Activated CD4-positive, alpha-beta T cell treated with anti-CD3 and anti-CD28 coated beads, Interleukin-2, amount 10 ng/mL, durations not matched to agents 24 days and 14 days (primary cell): ENCODE results near the gene PDIA4. TPM values are rescaled to one million over a fixed set of nuclear protein-coding genes. Genes with fewer than 3 reads are reported as not detected.
"Not testable (repeated sequence)": the region's sequence is repeated elsewhere in the genome, so short reads cannot be mapped to it uniquely, and the experiment has no call there.

Experiments
- DNase-seq: peaks from one replicate; pipeline ENCODE4 v3.0.0; 2022
- H3K27ac Mint-ChIP-seq: one replicate; pipeline ENCODE4 v1.8.0; 2022; ENCODE audit warnings: mild to moderate bottlenecking, mixed read lengths
- H3K27me3 Mint-ChIP-seq: one replicate; pipeline ENCODE4 v1.8.0; 2022; ENCODE audit warnings: mixed read lengths
- H3K36me3 Mint-ChIP-seq: one replicate; pipeline ENCODE4 v1.8.0; 2022; ENCODE audit warnings: low read depth, mild to moderate bottlenecking, mixed read lengths
- H3K4me1 Mint-ChIP-seq: one replicate; pipeline ENCODE4 v1.8.0; 2021; ENCODE audit warnings: mixed read lengths
- H3K4me3 Mint-ChIP-seq: one replicate; pipeline ENCODE4 v1.8.0; 2022; ENCODE audit warnings: mild to moderate bottlenecking, moderate library complexity, mixed read lengths
- H3K9me3 Mint-ChIP-seq: one replicate; pipeline ENCODE4 v1.8.0; 2021; ENCODE audit warnings: mixed read lengths
- intact Hi-C: fragments of 100-400 bp; cut with micrococcal nuclease; formaldehyde crosslinking; loops from one replicate; pipeline ENCODE4 v1.15.1; 2023
- total RNA-seq: library from RNA; stranded (reverse); gene quantifications from 2 replicates; pipeline ENCODE4 v1.2.3, GENCODE V29; 2022

PDIA4 gene
- total RNA-seq, 1 donor from 2014 or later: 138 TPM

DNA sequence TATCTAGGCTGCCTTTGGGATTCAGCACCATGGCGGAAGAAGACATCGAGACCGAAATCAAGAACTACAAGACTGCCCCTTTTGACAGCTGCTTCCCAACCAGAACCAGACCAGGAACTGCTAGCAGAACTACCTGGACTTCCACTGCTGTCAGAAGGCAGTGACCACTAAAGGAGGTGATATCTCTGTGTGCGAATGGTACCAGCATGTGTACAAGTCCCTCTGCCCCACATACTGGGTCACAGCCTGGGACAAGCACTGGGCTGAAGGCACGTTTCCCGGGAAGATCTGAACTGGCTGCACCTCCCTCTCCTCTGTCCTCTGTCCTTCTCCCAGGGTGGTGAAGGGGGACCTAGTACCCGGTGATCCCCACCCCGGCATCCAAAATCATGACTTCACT lies 25.6 kb upstream of the PDIA4 start:
- intact Hi-C loops: no loop called here
- Mint-ChIP-seq H3K4me1 (peaks cover 2% of the 10 kb centered on the region), H3K9me3 (no peaks in the 10 kb centered on the region), H3K4me3 (no peak overlapping the region), H3K27ac (no peak overlapping the region), H3K36me3 (no peaks in the 10 kb centered on the region), H3K27me3 (no peaks in the 10 kb centered on the region)
- DNase-seq: no peak

DNA sequence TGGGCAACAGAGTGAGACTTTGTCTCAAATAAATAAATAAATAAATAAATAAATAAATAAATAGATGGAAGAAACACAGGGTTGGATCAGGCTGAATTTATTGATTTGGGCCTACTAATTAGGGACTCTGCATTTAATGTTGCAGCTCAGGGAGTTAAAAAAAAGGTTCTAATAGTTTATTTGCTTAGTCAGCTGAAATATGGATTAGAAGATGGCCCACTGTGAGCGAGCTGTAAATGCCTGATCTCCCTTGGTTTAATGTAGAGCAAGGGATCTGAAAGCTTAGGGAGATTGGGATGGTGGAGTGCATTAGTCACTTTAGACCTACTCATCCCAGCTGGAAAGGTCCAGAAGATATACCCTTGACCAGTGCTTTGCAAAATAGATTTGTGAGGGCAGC lies 25.1 kb upstream of the PDIA4 start:
- Mint-ChIP-seq H3K36me3 (no peaks in the 10 kb centered on the region), H3K9me3 (no peaks in the 10 kb centered on the region), H3K27ac (no peak overlapping the region), H3K27me3 (no peaks in the 10 kb centered on the region), H3K4me3 (no peak overlapping the region), H3K4me1 (peaks cover 2% of the 10 kb centered on the region)
- no peak for DNase-seq
- intact Hi-C loops: no loop called here

DNA sequence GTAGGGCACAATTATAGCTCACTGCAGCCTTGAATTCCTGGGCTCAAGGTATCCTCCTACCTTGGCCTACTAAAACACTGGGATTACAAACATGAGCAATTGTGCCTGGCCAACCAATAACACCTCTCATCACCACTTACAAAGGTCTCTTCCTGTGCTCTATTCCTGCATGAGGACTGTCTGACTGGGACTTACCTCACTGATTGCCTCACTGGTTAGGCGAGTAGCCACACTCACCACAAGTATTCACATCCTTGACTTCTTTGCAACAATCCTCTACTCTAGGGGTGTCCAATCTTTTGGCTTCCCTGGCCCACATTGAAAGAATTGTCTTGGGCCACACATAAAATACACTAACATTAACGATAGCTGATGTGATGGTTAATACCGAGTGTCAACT lies 22.6 kb upstream of the PDIA4 start:
- intact Hi-C loops: no loop called here
- H3K27me3 Mint-ChIP-seq: no peaks in the 10 kb centered on the region
- H3K27ac Mint-ChIP-seq: no peak overlapping the region
- no peaks in the 10 kb centered on the region for H3K9me3 Mint-ChIP-seq
- DNase-seq: no peak
- peaks cover 2% of the 10 kb centered on the region for H3K4me1 Mint-ChIP-seq
- no peaks in the 10 kb centered on the region for H3K36me3 Mint-ChIP-seq
- no peak overlapping the region for H3K4me3 Mint-ChIP-seq

DNA sequence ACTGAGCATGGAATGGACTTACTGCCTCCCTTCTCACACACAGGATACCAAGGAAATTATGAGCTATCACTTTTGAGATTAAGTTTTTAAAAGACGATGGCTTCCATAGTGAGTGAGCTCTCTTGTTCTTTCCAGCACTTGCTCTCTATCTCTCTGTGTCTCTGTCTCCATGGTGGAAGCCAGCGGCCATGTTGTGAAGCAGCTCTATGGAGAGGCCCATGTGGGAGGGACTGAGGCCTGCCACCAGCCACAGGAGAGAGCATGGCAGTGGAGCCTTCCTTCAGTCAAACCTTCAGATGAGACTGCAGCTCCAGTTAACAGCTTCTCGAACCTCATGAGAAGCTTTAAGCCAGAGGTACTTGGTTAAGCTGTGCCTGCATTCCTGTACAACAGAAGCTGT lies 20.5 kb upstream of the PDIA4 start:
- H3K9me3 Mint-ChIP-seq: no peaks in the 10 kb centered on the region
- intact Hi-C loops: no loop called here
- no peak overlapping the region for H3K27ac Mint-ChIP-seq
- no peak for DNase-seq
- H3K4me3 Mint-ChIP-seq: no peak overlapping the region
- H3K4me1 Mint-ChIP-seq: peaks cover 2% of the 10 kb centered on the region
- H3K27me3 Mint-ChIP-seq: peaks cover 2% of the 10 kb centered on the region
- no peaks in the 10 kb centered on the region for H3K36me3 Mint-ChIP-seq

DNA sequence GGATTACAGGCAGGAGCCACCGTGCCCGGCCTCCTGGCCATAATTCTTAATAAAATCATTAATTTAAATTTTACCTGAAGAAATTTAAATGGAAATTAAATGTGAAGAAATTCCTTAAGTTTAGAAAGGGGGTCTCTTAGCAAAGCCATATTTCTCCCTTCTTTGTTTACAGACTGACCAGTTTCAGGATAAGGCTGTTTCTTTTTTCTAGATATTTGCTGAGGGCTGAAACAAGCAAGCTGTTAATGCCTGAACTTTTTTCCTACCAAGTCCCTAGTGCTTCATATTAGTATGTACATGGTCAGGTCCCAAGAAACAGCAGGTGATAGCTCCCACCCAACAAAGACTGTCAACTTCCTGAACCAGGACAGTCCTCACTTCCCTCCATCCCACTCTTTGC lies 18.1 kb upstream of the PDIA4 start:
- no peak for DNase-seq
- Mint-ChIP-seq H3K4me1 (peaks cover 2% of the 10 kb centered on the region), H3K27ac (no peak overlapping the region), H3K9me3 (no peaks in the 10 kb centered on the region), H3K27me3 (peaks cover 2% of the 10 kb centered on the region), H3K4me3 (no peak overlapping the region), H3K36me3 (no peaks in the 10 kb centered on the region)
- intact Hi-C loops: no loop called here

DNA sequence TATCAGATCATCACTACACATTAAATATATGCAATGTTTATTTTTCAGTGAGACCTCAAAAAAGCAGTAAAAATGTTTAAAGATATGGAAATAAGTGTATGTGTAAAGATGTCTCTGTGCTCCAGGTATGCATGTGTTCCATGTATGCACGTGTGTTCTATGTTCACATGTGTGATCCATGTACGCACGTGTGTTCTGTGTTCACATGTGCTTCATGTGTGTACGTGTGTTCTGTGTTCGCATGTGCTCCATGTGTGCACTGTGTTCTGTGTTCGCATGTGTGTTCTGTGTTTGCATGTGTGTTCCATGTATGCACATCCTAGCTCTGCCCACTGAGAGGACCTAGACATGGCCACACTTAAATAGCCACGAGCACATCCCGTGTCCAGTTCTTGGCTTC lies 15.6 kb upstream of the PDIA4 start:
- no peak for DNase-seq
- H3K9me3 Mint-ChIP-seq: no peaks in the 10 kb centered on the region
- H3K4me3 Mint-ChIP-seq: no peak overlapping the region
- H3K27ac Mint-ChIP-seq: no peak overlapping the region
- intact Hi-C loops: no loop called here
- H3K36me3 Mint-ChIP-seq: no peaks in the 10 kb centered on the region
- H3K27me3 Mint-ChIP-seq: peaks cover 2% of the 10 kb centered on the region
- H3K4me1 Mint-ChIP-seq: no peaks in the 10 kb centered on the region

DNA sequence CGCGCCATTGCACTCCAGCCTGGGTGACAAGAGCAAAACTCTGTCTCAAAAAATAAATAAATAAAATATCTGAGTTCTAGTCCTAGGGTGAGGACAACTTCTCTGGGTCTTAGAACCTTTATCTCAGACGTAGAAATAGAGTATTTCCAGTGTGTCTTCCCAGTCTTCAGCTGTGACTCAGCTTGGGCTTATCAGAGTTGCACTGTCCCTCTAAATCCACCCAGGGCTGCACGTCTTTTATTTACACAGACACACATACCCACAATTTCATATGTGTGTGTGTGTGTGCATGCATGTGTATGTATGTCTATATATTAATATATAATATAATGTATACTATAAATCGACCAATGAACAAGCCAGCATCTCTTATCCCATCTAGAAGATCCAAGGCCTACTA lies 13.0 kb upstream of the PDIA4 start:
- Mint-ChIP-seq H3K9me3 (peaks cover 7% of the 10 kb centered on the region), H3K27ac (no peak overlapping the region), H3K4me3 (no peak overlapping the region), H3K4me1 (no peaks in the 10 kb centered on the region), H3K36me3 (peaks cover 2% of the 10 kb centered on the region), H3K27me3 (peaks cover 2% of the 10 kb centered on the region)
- intact Hi-C loops: no loop called here
- DNase-seq: no peak

DNA sequence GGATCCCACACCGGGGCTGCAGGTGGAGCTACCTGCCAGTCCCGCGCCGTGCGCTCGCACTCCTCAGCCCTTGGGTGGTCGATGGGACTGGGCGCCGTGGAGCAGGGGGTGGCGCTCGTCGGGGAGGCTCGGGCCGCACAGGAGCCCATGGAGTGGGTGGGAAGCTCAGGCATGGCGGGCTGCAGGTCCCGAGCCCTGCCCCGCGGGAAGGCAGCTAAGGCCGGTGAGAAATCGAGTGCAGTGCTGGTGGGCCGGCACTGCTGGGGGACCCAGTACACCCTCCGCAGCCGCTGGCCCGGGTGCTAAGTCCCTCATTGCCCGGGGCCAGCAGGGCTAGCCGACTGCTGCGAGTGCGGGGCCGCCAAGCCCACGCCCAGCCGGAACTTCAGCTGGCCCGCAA lies 10.3 kb upstream of the PDIA4 start:
- H3K27me3 Mint-ChIP-seq, H3K27ac Mint-ChIP-seq, H3K36me3 Mint-ChIP-seq, DNase-seq, intact Hi-C loops, H3K4me3 Mint-ChIP-seq, H3K4me1 Mint-ChIP-seq: not testable (repeated sequence)
- H3K9me3 Mint-ChIP-seq: peaks cover 10% of the 10 kb centered on the region

DNA sequence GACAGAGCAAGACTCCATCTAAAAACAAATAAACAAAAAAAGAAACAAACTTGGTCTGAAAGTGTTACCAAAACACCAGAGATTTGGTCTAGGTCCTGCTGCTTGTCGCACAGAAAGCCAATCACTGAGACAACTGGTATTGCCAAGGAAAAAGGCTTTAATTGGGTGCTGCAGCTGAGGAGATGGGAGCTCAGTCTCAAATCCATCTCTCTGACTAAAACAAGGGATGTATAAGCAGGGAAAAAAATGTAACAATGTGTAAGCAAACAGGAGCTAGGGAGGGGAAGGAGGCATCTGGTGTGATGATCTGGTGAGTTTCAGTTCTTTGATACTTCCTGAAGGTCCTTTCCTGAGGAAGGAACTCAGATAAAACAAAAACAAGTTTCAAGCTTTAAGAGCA lies 8.4 kb upstream of the PDIA4 start:
- DNase-seq: no peak
- Mint-ChIP-seq H3K4me3 (no peak overlapping the region), H3K36me3 (peaks cover 2% of the 10 kb centered on the region), H3K9me3 (peaks cover 10% of the 10 kb centered on the region), H3K27me3 (peaks cover 3% of the 10 kb centered on the region), H3K27ac (no peak overlapping the region), H3K4me1 (no peaks in the 10 kb centered on the region)
- intact Hi-C loops: no loop called here

DNA sequence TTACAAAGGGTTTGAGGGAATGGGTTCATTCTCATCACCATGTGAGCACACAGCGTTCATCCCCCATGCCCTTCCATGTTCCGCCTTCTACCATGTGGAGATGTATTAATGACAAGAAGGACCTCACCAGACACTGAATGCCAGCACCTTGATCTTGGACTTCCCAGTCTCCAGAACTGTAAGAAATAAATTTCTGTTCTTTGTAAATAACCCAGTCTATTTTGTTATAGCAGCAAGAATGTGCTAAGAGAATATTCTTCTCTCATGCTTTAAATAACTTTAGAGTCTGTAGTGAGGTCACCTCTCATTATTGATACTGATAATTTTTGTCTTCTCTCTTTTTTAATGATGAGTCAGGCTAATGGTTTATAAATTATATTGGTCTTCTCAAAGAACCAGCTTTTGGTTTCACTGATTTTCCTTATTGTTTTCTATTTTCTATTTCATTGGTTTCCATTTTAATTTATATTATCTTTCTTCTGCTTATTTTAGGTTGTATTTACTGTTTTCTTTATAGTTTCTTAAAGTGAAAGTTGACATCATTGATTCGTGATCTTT lies 3.1 kb upstream of the PDIA4 start:
- Mint-ChIP-seq H3K9me3 (peaks cover 4% of the 10 kb centered on the region), H3K27ac (no peak overlapping the region)
- intact Hi-C loops: no loop called here

DNA sequence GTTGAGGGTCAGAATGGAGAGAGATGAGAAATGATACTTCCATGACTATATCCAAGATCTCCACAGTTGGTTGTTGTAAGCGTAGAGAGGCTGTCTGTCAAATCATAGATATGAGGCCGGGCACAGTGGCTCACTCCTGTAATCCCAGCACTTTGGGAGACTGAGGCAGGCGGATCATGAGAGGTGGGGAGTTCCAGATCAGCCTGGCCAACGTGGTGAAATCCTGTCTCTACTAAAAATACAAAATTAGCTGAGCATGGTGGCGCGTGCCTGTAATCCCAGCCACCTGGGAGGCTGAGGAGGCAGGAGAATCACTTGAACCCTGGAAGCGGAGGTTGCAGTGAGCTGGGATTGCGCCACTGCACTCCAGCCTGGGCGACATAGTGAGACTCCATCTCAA lies 2.1 kb upstream of the PDIA4 start:
- H3K4me3 Mint-ChIP-seq, H3K27ac Mint-ChIP-seq, DNase-seq, H3K36me3 Mint-ChIP-seq, H3K27me3 Mint-ChIP-seq, intact Hi-C loops, H3K9me3 Mint-ChIP-seq: not testable (repeated sequence)
- H3K4me1 Mint-ChIP-seq: peaks cover 24% of the 10 kb centered on the region

More for the DNA sequence above, 3.1 kb upstream of the PDIA4 start:
- Mint-ChIP-seq H3K27me3 (peaks cover 6% of the 10 kb centered on the region), H3K36me3 (no peaks in the 10 kb centered on the region), H3K4me3 (no peak overlapping the region), H3K4me1 (peaks cover 14% of the 10 kb centered on the region)
- no peak for DNase-seq

DNA sequence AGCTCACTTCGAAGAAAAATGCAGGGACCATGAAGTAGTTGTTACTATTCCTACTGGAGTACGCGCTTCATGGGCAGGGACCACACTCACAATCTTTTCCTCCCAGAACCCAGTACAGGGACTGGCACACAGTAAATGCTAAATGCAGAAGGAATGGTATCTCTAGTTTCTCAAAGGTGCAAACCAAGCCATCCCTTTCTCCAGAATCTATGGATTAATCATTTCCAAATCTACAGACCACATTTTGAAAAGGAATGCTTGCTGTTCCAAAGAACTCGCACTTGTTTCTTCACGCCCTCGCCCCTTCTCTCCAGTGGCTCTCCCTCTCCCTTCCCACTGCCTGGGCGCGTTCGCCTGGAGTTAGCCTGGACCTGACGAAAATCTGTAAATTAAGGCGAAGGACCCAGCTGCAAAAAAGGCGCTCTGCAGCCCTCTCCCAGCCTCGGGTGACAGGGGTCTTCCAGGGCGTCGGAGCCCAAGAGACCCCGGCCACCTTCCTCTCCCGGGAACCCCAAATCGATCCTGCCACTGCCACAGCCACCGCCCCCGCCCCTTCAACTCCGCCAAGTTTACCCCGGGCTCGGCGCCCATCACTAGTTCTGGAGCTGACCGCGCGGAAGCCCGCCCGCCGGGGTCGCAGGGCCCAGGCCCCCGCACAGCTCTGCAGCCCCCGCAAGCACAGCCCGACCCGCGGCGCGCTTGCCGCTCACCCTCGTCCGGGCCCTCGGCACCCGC lies 527 bp downstream of the PDIA4 start:
- peaks cover 18% of the 10 kb centered on the region for H3K36me3 Mint-ChIP-seq
- peak overlapping the region; percentile 95 for H3K27ac Mint-ChIP-seq
- no peaks in the 10 kb centered on the region for H3K9me3 Mint-ChIP-seq
- DNase-seq: peak; percentile 65
- intact Hi-C loops: loop anchor here (1.0 to 5.0 kb wide), 10 partner anchors 38 to 470 kb away; partner anchors contain the start of genes CUL1, ZNF282, ZNF425 and ZNF746
- peaks cover 37% of the 10 kb centered on the region for H3K4me1 Mint-ChIP-seq
- peaks cover 6% of the 10 kb centered on the region for H3K27me3 Mint-ChIP-seq
- peak overlapping the region; percentile 99 for H3K4me3 Mint-ChIP-seq

DNA sequence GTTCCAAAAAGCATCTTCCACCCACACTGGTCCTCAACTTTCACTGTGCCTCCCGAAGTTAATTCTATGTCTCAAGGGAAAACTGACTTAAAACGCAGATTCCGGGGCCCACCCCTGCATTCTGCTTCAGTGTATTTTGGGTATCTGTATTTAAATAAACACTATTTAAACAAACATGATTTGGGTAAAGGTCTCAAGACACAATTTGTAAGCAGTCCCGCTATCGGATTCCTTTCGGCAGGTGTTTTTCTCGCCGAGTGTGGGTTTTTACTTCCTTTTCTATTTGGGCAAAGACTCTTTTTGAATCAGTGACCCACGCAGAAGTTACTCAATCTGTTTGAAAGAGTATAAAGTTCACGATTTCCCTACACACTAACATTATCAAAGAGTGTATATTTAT lies 1.2 kb downstream of the PDIA4 start:
- peak; percentile 65 for DNase-seq
- peaks cover 6% of the 10 kb centered on the region for H3K27me3 Mint-ChIP-seq
- peak overlapping the region; percentile 99 for H3K4me3 Mint-ChIP-seq
- H3K36me3 Mint-ChIP-seq: peaks cover 18% of the 10 kb centered on the region
- intact Hi-C loops: loop anchor here (5.0 kb wide), 3 partner anchors 170 to 470 kb away; partner anchors contain the start of genes ZNF282, ZNF746 and ZNF783
- H3K4me1 Mint-ChIP-seq: peaks cover 40% of the 10 kb centered on the region
- H3K9me3 Mint-ChIP-seq: no peaks in the 10 kb centered on the region
- H3K27ac Mint-ChIP-seq: peak overlapping the region; percentile 95

DNA sequence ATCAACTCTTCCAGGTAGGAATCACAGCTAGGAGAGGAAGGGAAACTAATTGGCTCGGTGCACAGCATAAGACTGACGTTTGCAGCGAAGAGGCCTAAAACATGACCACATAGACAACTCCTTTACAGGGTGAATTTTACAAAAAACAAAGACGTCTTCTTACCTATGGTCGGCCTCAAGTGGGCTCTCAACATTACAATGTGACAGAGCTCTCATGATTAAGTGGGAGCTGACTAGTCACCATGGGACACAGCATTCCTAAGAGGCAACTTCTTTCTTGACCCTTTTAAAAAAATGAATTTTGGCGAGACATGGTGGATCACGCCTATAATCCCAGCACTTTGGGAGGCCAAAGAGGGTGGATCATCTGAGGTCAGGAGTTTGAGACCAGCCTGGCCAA lies 4.6 kb downstream of the PDIA4 start:
- intact Hi-C loops: no loop called here
- no peaks in the 10 kb centered on the region for H3K9me3 Mint-ChIP-seq

More for the DNA sequence above, 4.6 kb downstream of the PDIA4 start:
- no peak overlapping the region for H3K4me3 Mint-ChIP-seq
- peaks cover 40% of the 10 kb centered on the region for H3K4me1 Mint-ChIP-seq
- no peaks in the 10 kb centered on the region for H3K27me3 Mint-ChIP-seq
- DNase-seq: no peak
- H3K27ac Mint-ChIP-seq: peak overlapping the region; percentile 11
- peaks cover 43% of the 10 kb centered on the region for H3K36me3 Mint-ChIP-seq
